ENCODE data around the gene USF1.

The USF1 gene, protein sequence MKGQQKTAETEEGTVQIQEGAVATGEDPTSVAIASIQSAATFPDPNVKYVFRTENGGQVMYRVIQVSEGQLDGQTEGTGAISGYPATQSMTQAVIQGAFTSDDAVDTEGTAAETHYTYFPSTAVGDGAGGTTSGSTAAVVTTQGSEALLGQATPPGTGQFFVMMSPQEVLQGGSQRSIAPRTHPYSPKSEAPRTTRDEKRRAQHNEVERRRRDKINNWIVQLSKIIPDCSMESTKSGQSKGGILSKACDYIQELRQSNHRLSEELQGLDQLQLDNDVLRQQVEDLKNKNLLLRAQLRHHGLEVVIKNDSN

DNA sequence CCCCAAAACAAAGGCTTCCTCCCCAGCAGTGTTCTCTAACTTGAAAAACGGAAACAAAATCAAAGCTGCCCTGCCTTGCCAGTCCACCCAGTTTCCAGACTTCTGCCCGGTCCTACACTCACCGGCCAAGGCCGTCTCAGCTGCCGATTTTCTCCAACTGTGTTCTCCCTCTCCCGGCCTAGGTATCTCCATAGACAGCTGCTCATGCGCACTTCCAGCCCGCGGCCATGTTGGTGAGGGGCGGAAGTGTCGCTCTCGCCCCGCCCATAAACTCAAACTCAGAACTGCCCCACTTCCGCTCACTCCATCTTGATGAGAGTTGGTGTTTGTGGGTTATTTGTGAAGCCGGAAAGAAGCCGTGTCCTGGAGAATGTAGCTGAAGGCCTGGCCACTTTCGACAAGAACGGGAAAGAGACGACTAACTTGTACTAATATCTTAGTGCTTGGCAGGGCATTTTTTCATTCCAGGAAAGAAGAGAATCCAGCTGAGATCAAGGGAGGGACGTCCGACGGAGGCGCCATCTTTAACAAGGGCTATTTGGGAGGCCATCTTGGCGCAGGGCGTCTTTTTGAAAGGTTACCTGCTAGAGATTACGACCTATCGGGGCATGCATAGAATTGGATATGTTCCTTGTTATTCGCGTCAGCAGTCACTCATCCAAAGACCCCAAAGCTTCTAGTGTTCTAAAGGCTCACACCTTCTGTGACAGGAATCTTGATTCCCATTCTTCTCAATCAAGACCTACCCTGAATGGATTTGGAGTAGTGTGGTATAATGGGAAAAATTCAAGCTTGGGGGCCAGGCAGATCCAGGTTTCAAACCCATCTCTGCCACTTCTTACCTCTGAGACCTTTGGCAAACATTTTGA lies at the start of gene USF1:
Gene USF1, minus strand, starts transcription at position 242 of the 869 bp plus-strand sequence. CDS start 2,702 bp downstream, outside the sequence.
- in situ Hi-C loops (cut with MboI; ENCODE audit: low sequenced_read_pairs) = no loop called here

DNA sequence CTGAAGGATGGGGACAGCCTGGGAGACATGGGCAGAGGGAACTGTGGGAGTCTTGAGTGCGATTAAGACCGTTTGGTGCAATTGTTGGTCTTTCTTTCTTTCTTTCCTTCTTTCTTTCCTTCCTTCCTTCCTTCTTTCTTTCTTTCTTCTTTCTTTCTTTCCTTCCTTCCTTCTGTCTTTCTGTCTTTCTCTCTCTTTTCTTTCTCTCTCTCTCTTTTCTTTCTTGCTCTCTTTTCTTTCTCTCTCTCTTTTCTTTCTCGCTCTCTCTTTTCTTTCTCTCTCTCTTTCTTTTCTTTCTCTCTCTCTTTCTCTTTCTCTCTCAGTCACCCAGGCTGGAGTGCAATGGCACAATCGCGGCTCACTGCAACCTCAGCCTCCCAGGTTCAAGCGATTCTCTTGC lies 49.5 kb upstream of the USF1 start:
- in situ Hi-C loops (cut with MboI; ENCODE audit: low sequenced_read_pairs) = no loop called here

DNA sequence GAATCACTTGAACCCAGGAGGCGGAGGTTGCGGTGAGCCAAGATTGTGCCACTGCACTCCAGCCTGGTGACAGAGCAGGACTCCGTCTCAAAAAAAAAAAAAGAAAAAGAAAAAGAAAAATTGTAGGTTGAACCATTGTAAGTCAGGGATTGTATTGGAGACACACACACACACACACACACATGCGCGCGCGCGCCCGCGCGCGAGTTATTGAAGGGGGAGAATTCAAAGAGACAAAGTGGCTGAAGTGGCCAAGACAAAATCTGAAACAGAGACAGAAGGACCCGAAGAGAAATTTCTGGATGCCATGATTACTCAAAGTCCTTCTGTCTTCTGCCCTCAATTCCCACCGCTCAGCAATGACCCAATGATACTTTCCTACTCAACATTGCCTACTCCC lies 48.7 kb upstream of the USF1 start:
- in situ Hi-C loops (cut with MboI; ENCODE audit: low sequenced_read_pairs) = no loop called here

DNA sequence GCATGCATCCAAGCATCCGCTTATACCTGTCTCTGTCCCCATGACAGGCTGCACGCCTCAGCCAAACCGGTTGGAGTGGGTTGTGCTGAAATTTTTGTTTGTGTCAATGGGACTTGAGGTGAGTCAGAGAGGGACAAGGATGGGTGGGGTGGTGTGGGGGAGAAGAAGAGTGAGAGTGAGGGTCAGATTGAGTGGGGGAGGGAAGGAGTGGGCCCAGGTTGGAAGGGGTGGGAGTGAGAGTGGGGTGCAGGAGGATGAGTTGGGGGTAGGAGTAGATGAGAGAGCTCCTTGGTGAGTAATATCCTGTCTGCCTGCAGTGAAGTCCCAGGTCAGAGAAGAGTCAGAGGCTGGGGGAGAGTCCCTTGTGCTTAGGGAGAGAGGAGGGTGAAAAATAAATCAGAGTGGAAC lies 46.8 kb upstream of the USF1 start:
- in situ Hi-C loops (cut with MboI; ENCODE audit: low sequenced_read_pairs) = no loop called here

DNA sequence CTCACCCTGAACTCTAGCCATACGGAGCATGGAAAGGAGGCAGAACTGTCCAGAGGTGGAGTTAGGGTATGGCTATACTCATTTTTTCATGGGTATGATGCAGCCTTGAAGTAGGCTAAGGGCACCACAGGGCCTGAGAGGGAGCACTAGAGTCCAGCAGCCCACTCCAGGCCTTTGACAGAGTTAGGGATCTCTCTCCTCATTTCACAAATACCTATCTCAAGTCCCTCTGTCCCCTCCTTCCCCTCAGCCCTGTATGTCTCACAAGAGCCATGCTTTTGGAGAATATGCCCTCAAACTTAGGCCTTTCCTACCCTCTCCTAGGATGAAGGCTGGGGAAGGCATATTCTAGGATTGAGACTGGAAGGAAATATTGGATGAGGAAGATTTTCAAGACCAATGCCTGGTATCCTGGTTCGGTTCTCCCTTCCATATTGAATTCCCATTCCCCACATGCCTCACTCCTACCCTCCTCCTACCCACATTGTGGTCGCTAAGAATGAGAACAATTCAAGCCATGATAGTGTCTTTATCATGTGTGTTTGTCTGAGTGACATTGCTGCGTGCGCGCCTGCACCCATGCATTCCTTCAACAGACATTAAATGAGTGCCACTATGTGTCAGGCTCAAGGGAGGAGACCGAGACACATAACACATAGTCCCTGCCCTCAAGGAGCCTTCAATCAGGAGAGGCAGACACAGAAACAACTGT lies 46.2 kb upstream of the USF1 start:
- in situ Hi-C loops (cut with MboI; ENCODE audit: low sequenced_read_pairs) = no loop called here

DNA sequence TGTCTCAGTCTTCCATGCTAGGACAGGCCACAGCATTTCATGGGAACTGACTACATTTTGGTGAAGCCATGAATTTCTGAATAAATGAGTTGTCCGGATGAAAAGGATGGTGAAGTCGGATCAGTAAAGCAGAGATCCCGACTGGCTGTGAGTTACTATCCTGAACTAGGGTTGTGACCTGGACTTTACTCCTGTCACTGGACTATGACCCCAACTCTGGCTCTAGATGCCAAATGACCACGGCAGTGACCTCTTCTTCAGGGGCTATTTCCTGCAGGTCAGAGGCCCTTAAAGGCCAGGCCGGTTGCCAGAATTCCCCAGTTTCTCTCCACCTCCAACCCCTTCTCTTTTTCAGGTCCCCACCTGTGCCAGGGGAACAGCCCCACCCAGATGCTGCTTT lies 45.3 kb upstream of the USF1 start:
- in situ Hi-C loops (cut with MboI; ENCODE audit: low sequenced_read_pairs) = no loop called here

DNA sequence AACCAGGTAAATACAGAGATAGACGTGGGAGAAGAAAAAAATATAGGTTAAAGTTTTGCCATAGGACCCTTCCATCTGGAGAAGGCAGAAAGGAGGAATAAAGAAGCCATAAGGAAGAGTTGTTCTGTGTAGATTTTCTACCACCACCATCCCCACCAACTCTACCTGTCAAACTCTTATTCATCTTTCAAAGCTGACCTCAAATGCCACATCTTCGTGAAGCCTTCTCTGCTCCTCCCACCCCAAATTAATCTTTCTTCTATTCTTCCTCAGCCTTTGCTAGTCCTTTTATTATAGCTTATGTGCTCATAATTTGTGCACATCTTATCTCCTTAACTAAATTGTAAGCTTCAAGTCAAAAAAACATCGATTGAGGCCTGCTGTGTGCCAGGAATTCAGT lies 44.8 kb upstream of the USF1 start:
- in situ Hi-C loops (cut with MboI; ENCODE audit: low sequenced_read_pairs) = no loop called here

DNA sequence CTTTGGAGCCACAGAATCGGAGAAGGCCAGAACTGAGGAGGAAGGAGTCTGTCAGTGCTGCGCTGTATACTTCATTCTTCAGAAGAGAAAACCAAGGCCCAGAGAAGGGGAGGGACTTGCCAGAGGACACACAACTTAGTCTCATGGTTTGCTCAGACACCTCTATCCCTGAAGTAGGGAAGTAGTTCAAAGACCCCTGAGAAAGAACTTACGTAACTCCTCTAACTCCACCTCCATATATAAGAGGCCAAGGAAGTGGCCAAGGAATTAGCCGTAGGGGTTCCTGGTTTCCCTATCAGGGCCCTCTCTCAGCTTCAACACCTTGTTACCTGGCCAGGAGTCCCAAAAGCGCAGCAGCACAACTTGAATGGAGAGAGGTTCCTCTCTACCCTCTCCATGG lies 44.2 kb upstream of the USF1 start:
- in situ Hi-C loops (cut with MboI; ENCODE audit: low sequenced_read_pairs) = no loop called here

DNA sequence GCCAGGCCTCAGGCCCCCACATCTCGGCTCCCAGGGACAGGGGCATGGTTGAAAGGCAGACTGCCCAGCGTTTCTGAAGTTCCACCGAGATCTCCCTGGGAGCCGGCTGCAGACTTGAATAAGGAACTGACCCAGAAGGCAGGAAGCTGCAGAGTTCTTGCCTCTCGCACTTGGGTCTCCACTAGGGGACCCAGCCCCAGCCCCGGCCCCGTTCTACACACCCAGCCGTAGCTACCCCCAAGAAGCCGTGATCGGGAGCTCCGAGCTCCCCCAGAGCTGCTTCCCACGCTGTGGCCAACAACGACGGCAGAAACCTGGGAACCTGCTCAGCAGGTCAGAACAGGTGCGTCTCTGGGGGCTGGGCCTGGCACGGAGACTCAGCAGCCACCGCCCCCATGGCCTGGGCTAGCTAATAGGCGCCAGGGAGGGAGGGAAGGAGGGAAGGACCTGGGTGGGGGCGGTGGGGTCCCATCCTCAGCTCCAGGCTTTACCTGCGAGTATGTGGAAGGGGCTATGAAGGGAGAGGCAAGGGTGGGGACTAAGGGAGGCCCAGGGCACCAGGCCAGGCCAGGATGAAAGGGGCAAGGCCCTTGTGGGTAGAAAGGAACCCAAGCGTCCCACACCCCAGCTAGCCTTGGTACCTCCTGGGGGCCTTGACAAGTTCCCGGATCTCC lies 43.6 kb upstream of the USF1 start, which contains the start of gene NECTIN4:
Gene NECTIN4, minus strand, starts transcription at position 308 of the 674 bp plus-strand sequence. Its CDS starts 262 bp downstream, at position 46.
- in situ Hi-C loops (cut with MboI; ENCODE audit: low sequenced_read_pairs) = no loop called here

DNA sequence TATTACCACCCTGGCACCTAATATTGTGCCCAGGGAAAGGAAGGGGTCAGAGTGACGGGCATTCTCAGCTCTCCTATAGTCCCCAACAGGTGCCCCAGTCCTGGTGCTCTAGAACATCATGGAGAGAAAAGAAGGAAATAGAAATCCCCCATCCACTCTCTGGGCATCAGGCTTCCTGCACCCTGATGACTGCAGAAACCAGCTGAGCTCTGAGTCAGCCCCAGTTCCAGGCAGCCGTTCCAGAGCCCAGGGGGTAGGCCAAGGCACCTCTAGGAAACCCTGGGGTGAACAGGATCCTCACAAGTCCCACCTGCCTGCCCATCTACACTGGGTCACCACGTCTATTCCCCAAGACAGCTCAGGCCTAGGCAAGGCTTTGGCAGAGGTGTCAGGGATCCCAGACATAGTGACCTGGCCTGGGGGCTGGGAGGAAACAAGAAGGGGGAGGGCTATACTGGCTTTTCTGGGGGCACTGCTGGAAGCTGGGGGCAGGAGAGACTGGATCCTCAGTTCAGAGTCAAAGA lies 42.9 kb upstream of the USF1 start:
- in situ Hi-C loops (cut with MboI; ENCODE audit: low sequenced_read_pairs) = no loop called here

DNA sequence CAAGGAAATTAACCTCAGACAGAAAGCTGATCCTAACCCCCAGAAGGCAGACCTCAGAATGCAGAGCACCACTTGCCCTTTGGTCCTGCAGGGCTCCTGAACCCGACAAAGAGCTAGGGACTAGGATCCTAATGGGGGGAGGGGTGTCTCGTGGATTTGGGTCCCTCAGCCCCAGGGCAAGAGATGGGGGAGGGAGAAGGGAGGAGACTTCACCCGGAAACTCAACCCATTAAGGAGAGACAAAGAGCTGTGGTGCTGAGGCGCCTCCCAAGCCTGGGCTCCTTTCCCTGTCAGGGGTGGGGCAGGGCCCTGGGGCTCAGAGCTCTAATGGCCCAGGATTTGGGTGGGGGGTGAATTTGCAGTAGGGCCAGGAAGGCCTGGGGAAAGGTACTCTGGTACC lies 40.7 kb upstream of the USF1 start:
- in situ Hi-C loops (cut with MboI; ENCODE audit: low sequenced_read_pairs) = no loop called here

DNA sequence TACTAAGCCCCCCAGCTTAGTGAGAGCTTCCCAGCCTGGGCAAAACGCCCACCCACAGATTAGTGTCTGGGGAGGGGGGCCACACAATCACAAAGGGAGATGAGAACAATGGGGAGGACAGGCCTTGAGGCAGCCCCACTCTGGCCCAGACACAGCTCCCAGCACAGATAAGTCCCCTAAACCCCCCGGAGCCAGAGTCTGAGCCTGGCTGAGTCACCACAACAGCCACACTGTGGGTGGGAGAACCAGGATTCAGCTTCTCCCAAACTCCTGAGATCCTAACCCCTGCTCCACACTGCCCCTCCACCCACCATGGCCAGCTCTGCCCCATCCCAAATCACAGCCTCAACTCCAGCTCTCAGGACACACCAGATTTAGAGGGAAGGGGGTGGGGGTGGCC lies 39.4 kb upstream of the USF1 start:
- in situ Hi-C loops (cut with MboI; ENCODE audit: low sequenced_read_pairs) = no loop called here

DNA sequence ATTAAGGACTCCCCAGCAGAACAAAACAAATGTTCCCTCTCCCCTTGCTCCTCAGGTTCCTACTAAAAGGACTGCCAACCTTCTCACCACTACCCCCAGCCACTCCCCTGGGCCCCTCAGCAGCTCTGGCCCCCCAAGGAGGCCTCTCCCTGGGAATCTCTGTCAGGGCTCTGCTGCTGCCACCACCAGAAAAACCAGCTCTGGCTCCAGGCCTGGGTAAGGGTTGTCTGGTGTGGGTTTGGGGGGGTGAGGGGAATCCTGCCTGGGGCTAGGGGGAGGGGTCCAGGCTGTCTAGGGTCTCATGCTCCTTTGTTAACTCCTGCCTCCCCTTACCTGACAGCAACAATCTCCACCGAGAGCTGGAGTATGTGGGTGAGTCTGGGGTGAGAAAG lies 38.8 kb upstream of the USF1 start:
- in situ Hi-C loops (cut with MboI; ENCODE audit: low sequenced_read_pairs) = no loop called here

DNA sequence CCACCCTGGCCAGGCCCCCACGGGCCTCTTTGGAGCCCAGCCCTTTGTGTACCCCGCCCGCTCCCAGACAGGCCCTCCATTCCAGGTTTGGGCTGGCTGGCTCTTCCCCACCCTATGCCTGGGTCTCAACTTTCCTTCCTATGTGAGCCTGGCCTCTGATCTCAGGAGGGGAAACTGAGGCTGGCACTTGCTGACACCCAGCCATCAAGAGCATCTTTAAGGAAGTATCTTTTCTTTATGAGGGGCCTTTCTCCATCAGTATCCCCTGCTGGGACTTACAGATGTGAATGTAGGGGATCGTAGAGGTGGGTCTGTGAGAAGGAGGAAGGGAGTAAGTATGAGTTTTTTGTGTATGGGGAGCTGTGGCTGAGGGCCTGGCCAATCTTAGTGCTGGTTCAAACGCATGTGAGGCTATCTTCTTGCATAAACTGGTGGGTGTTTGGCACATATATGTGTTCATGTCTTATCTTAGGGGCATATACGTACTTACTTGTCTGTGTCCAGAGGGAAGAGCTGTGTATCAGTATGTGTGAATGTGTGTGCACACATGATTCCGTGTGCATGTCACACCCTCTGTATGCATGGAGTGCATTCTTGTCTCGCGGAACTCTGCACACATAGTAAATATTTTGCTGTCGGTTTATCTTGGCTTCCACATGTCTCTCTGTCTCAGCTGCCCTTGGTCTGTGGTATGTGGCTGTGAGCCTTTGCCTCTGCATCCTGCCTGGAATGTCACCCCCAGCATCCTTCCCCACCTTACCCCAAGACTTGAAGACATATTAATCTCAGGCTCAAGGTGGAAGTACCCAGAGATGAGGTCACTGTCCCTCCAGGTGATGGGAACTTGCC lies 38.2 kb upstream of the USF1 start:
- in situ Hi-C loops (cut with MboI; ENCODE audit: low sequenced_read_pairs) = no loop called here

DNA sequence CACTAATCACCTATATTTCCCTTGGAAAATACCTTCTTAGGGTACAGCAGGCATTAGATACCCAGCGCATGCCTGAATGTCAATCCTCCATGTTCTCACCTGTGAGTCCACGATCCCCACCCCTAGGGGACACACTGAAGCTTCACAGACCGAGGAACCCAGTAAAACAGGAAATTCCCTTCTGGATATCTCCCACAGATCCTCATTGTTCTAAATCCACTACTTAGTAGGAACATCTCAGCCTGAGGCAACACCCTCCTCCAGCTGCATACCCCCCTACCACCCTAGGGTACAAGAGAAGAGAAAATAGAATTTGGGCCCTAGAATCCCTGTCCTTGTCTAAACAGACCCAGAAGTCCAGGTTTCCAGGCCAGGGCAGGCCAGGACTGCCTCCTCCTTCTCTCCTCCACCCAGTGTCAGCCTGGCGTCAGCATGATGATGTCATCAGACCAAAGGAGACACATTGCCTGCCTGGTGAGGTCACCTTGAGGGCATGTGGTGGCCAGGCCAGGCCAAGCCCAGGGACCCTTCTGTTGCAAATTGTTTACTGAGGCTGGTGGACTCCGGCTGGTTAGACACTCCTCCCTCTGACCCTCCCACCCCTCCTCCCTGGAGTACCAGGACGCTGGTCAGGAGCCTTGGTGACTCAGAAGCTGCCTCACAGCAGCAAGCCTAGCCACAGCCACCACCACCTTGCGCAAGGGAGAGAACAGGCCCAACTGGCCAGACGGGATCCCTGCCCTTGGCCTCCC lies 37.4 kb upstream of the USF1 start:
- in situ Hi-C loops (cut with MboI; ENCODE audit: low sequenced_read_pairs) = no loop called here

DNA sequence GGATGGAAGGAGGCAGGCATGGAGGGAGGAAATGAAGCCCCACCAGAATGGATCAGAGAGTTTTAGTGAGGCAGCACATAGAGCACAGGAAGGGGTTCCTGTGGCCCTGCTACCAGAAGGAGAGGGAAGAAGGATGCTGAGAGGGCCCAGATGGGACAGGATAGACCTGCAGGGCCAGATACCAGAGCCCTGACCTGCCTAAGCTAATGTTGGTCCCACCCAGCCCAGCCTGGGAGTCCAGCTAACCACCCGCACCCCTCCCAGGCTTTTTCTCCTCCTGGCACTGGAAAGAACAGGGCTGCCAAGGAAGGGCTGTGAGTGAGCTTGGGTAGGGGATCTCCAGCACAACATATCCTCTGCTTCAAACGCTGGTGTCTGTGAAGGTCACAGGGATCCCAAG lies 36.7 kb upstream of the USF1 start:
- in situ Hi-C loops (cut with MboI; ENCODE audit: low sequenced_read_pairs) = no loop called here

DNA sequence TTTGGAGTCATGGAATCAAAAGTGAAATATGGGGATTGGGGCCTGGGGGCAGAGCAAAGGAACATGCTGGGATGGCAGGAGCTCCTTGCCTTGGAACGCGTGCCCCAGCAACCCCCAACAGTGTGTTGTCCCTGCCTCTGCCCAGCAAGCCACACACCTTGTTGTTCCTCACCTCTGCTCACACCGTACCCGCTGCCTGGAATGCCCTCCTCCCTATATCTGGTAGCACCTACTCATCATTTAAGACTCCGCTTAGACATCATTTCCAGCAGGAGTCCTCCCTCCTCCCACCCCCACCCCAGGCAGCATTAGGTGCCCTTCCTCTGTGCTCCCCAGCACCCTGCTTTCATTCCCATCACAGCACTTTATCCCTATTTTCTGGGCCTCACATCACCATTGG lies 35.7 kb upstream of the USF1 start:
- in situ Hi-C loops (cut with MboI; ENCODE audit: low sequenced_read_pairs) = no loop called here

DNA sequence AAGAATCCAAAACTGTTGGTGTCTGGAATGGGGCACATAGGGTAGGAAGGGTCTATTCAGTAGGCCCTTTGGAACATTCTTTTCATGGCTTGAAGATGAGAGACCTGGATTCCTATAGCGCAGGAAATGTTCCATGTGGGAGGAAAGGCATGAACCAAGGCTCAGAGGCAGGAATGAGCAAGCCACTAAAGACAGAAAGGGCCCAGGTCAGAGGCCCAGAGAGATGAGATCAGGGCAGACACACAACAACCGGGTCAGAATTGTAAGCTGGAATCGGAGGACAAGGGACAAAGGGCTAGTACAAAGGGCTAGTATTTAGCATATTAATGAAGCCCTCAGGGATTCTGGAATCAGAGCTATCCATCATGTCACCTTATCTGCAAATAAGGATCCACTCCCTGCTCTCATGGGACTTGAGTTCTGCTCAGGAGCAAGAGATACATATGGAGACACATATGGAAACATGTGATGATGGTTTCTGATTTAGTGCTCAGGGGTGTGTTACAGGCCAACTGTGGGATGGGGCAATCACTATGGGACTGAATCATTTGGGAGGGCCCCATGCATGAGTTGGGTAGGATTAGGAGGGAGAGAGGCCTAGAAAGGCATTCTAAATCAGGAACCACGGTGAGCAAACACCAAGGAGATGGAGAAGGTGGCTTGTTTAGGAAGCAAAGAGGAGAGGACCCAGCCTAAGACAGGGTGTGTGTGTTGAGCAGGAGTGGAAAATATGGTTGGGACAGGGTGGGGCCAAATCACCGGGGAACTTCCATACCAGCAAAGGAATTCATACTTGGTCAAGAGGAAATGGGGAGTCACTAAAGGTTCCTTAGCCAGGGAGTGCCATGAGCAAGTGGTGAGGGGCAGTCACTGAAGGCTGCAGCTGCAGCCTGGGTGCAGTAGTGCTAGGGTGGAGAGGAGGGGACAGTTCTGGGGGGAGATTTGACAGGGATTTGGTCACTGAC lies 34.9 kb upstream of the USF1 start:
- in situ Hi-C loops (cut with MboI; ENCODE audit: low sequenced_read_pairs) = no loop called here

All from hTERT RPE-1 (cell line).